HepG2 (cell line): Measurements from ENCODE around the gene PTX4. TPM values are rescaled to one million over a fixed set of nuclear protein-coding genes. Genes with fewer than 3 reads are reported as not detected.

ENCODE experiments used
- CBX5 ChIP-seq: sonication (generic); formaldehyde crosslinking; IDR thresholded peaks from 2 replicates; pipeline ENCODE4 v1.4.0; 2020; ENCODE audit warnings: missing genetic modification reagents, borderline replicate concordance
- CREM ChIP-seq, 2 experiments: sonication (generic) in 1 of 2; formaldehyde crosslinking in 1 of 2; IDR thresholded peaks; 2 replicates each; pipeline versions ENCODE4 v1.4.0 to v1.6.1; 2016 to 2020; ENCODE audit warnings: antibody characterized with exemption in 1 of 2, mild to moderate bottlenecking in 1 of 2, missing genetic modification reagents in 1 of 2
- FOXC1 ChIP-seq: sonication (generic); formaldehyde crosslinking; IDR thresholded peaks from 2 replicates; pipeline ENCODE4 v1.8.0; 2022; ENCODE audit warnings: mild to moderate bottlenecking, missing genetic modification reagents, borderline replicate concordance
- FOXJ3 ChIP-seq: sonication (generic); formaldehyde crosslinking; IDR thresholded peaks from 2 replicates; pipeline ENCODE4 v1.4.0; 2020; ENCODE audit warnings: missing genetic modification reagents, mild to moderate bottlenecking, borderline replicate concordance
- HOXA7 ChIP-seq: sonication (generic); formaldehyde crosslinking; IDR thresholded peaks from 2 replicates; pipeline ENCODE4 v1.8.1; 2022; ENCODE audit warnings: mild to moderate bottlenecking, missing genetic modification reagents, moderate library complexity
- MED13 ChIP-seq: sonication (generic); formaldehyde crosslinking; IDR thresholded peaks from 2 replicates; pipeline ENCODE4 v1.5.0; 2020; ENCODE audit warnings: missing genetic modification reagents
- NR2F1 ChIP-seq, 2 experiments: fragments of 450-650 bp in 1 of 2; formaldehyde crosslinking in 1 of 2; IDR thresholded peaks; 2 replicates each; pipeline versions ENCODE4 v1.5.0 to v1.6.1; 2016 to 2020; ENCODE audit warnings: mild to moderate bottlenecking in 1 of 2, missing compliant biosample characterization in 1 of 2, missing genetic modification reagents in 1 of 2, moderate library complexity in 1 of 2
- PAX8 ChIP-seq: sonication (generic); formaldehyde crosslinking; IDR thresholded peaks from 2 replicates; pipeline ENCODE4 v1.8.0; 2022; ENCODE audit warnings: mild to moderate bottlenecking, missing genetic modification reagents, borderline replicate concordance
- RARG ChIP-seq: sonication (generic); formaldehyde crosslinking; IDR thresholded peaks from 2 replicates; pipeline ENCODE4 v1.4.0; 2020; ENCODE audit warnings: low read depth, mild to moderate bottlenecking, missing genetic modification reagents
- SMYD3 ChIP-seq: sonication (generic); formaldehyde crosslinking; IDR thresholded peaks from 2 replicates; pipeline ENCODE4 v1.8.1; 2023; ENCODE audit warnings: mild to moderate bottlenecking, missing genetic modification reagents
- TEAD3 ChIP-seq: optimal IDR thresholded peaks from 2 replicates; pipeline ENCODE3; 2016; ENCODE audit warnings: borderline replicate concordance
- TOE1 ChIP-seq: sonication (generic); formaldehyde crosslinking; IDR thresholded peaks from 2 replicates; pipeline ENCODE4 v1.4.0; 2020; ENCODE audit warnings: mild to moderate bottlenecking, missing genetic modification reagents
- YY1 ChIP-seq: IDR thresholded peaks from 2 replicates; pipeline ENCODE4 v1.6.1; 2011; ENCODE audit warnings: low read length, low read depth, moderate library complexity, mild to moderate bottlenecking; ENCODE audit not compliant: insufficient read depth, insufficient replicate concordance
- ZFAT ChIP-seq: sonication (generic); formaldehyde crosslinking; conservative IDR thresholded peaks from 2 replicates; pipeline ENCODE4 v1.8.1; 2023; ENCODE audit warnings: missing genetic modification reagents, inconsistent platforms
- ZIK1 ChIP-seq: sonication (generic); formaldehyde crosslinking; IDR thresholded peaks from 2 replicates; pipeline ENCODE4 v1.5.0; 2020; ENCODE audit warnings: mild to moderate bottlenecking, low read depth, missing genetic modification reagents, borderline replicate concordance
- ZNF256 ChIP-seq: sonication (generic); formaldehyde crosslinking; conservative IDR thresholded peaks from 2 replicates; pipeline ENCODE4 v1.4.0; 2020; ENCODE audit warnings: missing genetic modification reagents
- ZNF33A ChIP-seq: sonication (generic); formaldehyde crosslinking; IDR thresholded peaks from 2 replicates; pipeline ENCODE4 v1.5.1; 2020; ENCODE audit warnings: missing genetic modification reagents, mild to moderate bottlenecking, moderate library complexity, borderline replicate concordance
- ZNF496 ChIP-seq: sonication (generic); formaldehyde crosslinking; IDR thresholded peaks from 2 replicates; pipeline ENCODE4 v1.8.1; 2023; ENCODE audit warnings: mild to moderate bottlenecking, moderate library complexity, missing genetic modification reagents; ENCODE audit not compliant: insufficient replicate concordance
- ZNF616 ChIP-seq: sonication (generic); formaldehyde crosslinking; IDR thresholded peaks from 2 replicates; pipeline ENCODE4 v1.5.0; 2020; ENCODE audit warnings: low read depth, mild to moderate bottlenecking, missing genetic modification reagents
- ZNF672 ChIP-seq: sonication (generic); formaldehyde crosslinking; IDR thresholded peaks from 2 replicates; pipeline ENCODE4 v1.8.1; 2022; ENCODE audit warnings: missing genetic modification reagents
- ZNF713 ChIP-seq: sonication (generic); formaldehyde crosslinking; IDR thresholded peaks from 2 replicates; pipeline ENCODE4 v1.4.0; 2020; ENCODE audit warnings: mild to moderate bottlenecking, missing genetic modification reagents
- polyA plus RNA-seq, 8 experiments: library from polyadenylated mRNA; depleted of rRNA in 3 of 8; stranded (reverse) in 7 of 8; unstranded in 1 of 8; fragments of >200 nt; fragmentation: Illumina TruSeq in 4 of 8; extraction: Trizol in 4 of 8; gene quantifications; 2 replicates each; pipeline versions ENCODE4 v1.2.1 to v1.2.3, GENCODE V29; 2011 to 2016; ENCODE audit warnings: low read depth in 4 of 8, missing spikeins in 1 of 8, mixed read lengths in 1 of 8; ENCODE audit not compliant: insufficient read depth in 1 of 8
- total RNA-seq, 5 experiments: library from RNA; depleted of rRNA; stranded (reverse); fragments of >200 nt; fragmentation: Illumina TruSeq; extraction: Trizol; gene quantifications; 2 replicates each; pipeline ENCODE4 v1.2.3, GENCODE V29; 2016; ENCODE audit warnings: low read depth in 1 of 5
- TF ChIP-seq, protein P1 (sequence below): sonication (generic); formaldehyde crosslinking; IDR thresholded peaks from 2 replicates; pipeline ENCODE4 v1.4.0; 2020; ENCODE audit warnings: missing genetic modification reagents
- TF ChIP-seq, protein P2 (sequence below): IDR thresholded peaks from 2 replicates; pipeline ENCODE4 v1.6.1; 2016; ENCODE audit warnings: missing biosample characterization, missing genetic modification reagents, low read depth
- TF ChIP-seq, protein P3 (sequence below): sonication (generic); formaldehyde crosslinking; IDR thresholded peaks from 2 replicates; pipeline ENCODE4 v1.5.0; 2020; ENCODE audit warnings: missing genetic modification reagents
- TF ChIP-seq, protein P4 (sequence below): sonication (generic); formaldehyde crosslinking; IDR thresholded peaks from 2 replicates; pipeline ENCODE4 v1.5.0; 2020; ENCODE audit warnings: missing genetic modification reagents

The PTX4 gene
- total and polyA plus RNA-seq, 2 of the 13 experiments (the other 11 are each of a cell fraction or from before 2014, with no cell fraction given), result 0.04 TPM; not detected in 1

DNA sequence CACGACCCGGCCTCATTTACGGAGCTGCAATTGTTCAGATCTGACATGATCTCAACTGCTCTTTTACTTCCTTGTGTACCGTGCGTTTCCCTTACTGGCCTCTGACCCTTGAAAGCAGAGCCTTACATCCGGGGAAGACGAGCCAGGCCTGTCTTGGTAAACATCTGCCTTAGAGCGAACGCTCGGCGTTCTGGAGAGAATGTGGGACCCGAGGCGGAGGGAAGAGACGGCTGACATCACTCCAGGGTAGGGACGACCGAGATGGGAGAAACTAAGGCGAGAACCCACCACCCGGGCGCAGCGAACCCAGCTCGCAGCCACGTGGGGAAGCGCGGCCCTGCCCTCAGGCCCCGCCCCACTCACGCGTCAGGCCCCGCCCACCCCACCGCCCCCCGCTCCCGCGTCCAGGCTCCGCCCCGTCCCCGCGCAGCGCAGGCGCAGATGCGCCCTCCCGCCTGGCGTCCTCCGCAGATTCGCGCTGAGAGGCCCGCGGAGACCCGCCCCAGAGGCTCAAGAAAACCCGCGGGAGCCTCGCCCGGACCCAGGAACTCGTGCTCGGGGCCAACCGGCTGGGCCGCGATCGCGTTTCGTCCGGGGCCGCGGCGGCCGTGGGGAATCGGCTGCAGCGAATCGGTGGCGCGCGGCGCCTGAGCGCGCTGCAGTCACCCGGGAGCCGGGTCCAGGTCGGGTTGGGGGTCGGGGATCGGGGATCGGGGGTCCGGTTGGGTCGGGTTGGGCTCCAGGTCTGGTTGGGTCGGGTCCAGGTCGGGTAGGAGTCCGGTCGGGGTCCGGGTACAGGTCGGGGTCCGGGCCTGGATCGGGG, 4.4 kb upstream of the PTX4 start, which contains the start of gene TELO2 (continued):
- TF ChIP-seq ZNF256 (CRISPR knock-in tag) (peak; percentile 14; the same call in 1 of the 2 replicates), SMYD3 (no peak), MED13 (no peak), ZFAT (CRISPR knock-in tag) (peak; percentile 99), ZIK1 (0 out of 2 replicates have a peak, but pooled peaks have one; percentile 38), TOE1 (CRISPR knock-in tag) (no peak), TEAD3 (CRISPR knock-in tag) (no peak), YY1 (peak; percentile 56), ZNF496 (CRISPR knock-in tag) (no peak), ZNF33A (CRISPR knock-in tag) (no peak), RARG (CRISPR knock-in tag) (no peak), FOXJ3 (CRISPR knock-in tag) (no peak), FOXC1 (CRISPR knock-in tag) (peak; percentile 51; the same call in 1 of the 2 replicates), ZNF713 (CRISPR knock-in tag) (no peak), ZNF672 (CRISPR knock-in tag) (no peak), HOXA7 (CRISPR knock-in tag) (no peak), CREM (IDR thresholded peaks at IDR 0.05) (no peak), CREM (CRISPR knock-in tag; IDR thresholded peaks at IDR 0.05) (no peak), NR2F1 (CRISPR knock-in tag; IDR thresholded peaks at IDR 0.05) (peak; percentile 61 to 68; a peak in 2 of 4 replicates), CBX5 (no peak), ZNF616 (CRISPR knock-in tag) (no peak), PAX8 (CRISPR knock-in tag) (no peak)
- TF ChIP-seq, protein P1, sequence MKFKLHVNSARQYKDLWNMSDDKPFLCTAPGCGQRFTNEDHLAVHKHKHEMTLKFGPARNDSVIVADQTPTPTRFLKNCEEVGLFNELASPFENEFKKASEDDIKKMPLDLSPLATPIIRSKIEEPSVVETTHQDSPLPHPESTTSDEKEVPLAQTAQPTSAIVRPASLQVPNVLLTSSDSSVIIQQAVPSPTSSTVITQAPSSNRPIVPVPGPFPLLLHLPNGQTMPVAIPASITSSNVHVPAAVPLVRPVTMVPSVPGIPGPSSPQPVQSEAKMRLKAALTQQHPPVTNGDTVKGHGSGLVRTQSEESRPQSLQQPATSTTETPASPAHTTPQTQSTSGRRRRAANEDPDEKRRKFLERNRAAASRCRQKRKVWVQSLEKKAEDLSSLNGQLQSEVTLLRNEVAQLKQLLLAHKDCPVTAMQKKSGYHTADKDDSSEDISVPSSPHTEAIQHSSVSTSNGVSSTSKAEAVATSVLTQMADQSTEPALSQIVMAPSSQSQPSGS, result peak; percentile 37; the same call in 1 of the 2 replicates
- TF ChIP-seq, protein P2, sequence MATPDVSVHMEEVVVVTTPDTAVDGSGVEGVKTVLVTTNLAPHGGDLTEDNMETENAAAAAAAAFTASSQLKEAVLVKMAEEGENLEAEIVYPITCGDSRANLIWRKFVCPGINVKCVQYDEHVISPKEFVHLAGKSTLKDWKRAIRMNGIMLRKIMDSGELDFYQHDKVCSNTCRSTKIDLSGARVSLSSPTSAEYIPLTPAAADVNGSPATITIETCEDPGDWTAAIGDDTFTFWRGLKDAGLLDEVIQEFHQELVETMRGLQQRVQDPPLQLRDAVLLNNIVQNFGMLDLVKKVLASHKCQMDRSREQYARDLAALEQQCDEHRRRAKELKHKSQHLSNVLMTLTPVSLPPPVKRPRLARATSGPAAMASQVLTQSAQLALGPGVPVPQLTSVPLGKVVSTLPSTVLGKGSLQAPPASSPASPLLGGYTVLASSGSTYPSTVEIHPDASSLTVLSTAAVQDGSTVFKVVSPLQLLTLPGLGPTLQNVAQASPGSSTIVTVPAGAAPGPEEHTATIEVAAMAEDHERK (CRISPR knock-in tag), result 0 out of 2 replicates have a peak, but pooled peaks have one; percentile 15
- TF ChIP-seq, protein P3, sequence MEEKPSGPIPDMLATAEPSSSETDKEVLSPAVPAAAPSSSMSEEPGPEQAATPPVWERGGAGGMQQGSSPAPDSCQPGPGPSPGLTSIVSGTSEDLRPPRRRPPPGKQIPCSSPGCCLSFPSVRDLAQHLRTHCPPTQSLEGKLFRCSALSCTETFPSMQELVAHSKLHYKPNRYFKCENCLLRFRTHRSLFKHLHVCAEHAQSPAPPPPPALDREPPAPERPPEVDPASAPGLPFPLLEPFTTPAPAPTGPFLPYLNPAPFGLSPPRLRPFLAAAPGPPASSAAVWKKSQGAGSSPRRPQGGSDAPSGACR (CRISPR knock-in tag), result no peak
- TF ChIP-seq, protein P4, sequence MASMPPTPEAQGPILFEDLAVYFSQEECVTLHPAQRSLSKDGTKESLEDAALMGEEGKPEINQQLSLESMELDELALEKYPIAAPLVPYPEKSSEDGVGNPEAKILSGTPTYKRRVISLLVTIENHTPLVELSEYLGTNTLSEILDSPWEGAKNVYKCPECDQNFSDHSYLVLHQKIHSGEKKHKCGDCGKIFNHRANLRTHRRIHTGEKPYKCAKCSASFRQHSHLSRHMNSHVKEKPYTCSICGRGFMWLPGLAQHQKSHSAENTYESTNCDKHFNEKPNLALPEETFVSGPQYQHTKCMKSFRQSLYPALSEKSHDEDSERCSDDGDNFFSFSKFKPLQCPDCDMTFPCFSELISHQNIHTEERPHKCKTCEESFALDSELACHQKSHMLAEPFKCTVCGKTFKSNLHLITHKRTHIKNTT, result no peak
